H1 (cell line): ENCODE data around the gene TMEM225B. TPM values are rescaled to one million over a fixed set of nuclear protein-coding genes. Genes with fewer than 3 reads are reported as not detected.
A peak's percentile ranks its signal among the peaks of the same experiment; 100 is the strongest.

Source experiments
- CTCF ChIA-PET: fragments of 300-600 bp; sonication (Branson Sonifier 250); formaldehyde crosslinking; loops from one replicate; lab custom pipeline; 2021; ENCODE audit not compliant: partially characterized antibody; lab: Charles Lee
- POLR2A ChIA-PET: fragments of 300-600 bp; sonication (Branson Sonifier 250); formaldehyde crosslinking; loops from one replicate; lab custom pipeline; 2021; ENCODE audit warnings: inconsistent platforms; ENCODE audit not compliant: partially characterized antibody; lab: Charles Lee
- DNase-seq, 2 experiments: peaks; one replicate each; pipeline versions ENCODE4 v3.0.0 to v3.0.0-alpha.2; 2010 to 2022; ENCODE audit warnings: low spot score in 2 of 2, low read depth in 1 of 2, mixed read lengths in 1 of 2
- FAIRE-seq: peaks from 2 replicates; lab custom pipeline; 2011; peaks lifted over from hg19 to GRCh38; lab: Jason Lieb, UNC
- H2AFZ ChIP-seq: 2 replicates; pipeline ENCODE4 v1.8.1; 2012; ENCODE audit warnings: low read length, inconsistent platforms
- H2AK5ac ChIP-seq: 2 replicates; pipeline ENCODE4 v1.6.1; 2013; ENCODE audit warnings: low read depth, low read length
- H2BK120ac ChIP-seq: replicated peaks from 2 replicates; pipeline ENCODE3; 2013; ENCODE audit warnings: low read depth, low read length, inconsistent platforms
- H2BK12ac ChIP-seq: 2 replicates; pipeline ENCODE4 v1.6.1; 2013; ENCODE audit warnings: low read depth, low read length
- H2BK15ac ChIP-seq: 2 replicates; pipeline ENCODE4 v1.6.1; 2013; ENCODE audit warnings: low read length
- H2BK20ac ChIP-seq: 2 replicates; pipeline ENCODE4 v1.6.1; 2013; ENCODE audit warnings: low read length
- H2BK5ac ChIP-seq: 2 replicates; pipeline ENCODE4 v1.6.1; 2013; ENCODE audit warnings: low read depth, low read length
- H3K14ac ChIP-seq: 2 replicates; pipeline ENCODE4 v1.6.1; 2013; ENCODE audit warnings: inconsistent platforms; ENCODE audit not compliant: insufficient read length
- H3K18ac ChIP-seq: 2 replicates; pipeline ENCODE4 v1.6.1; 2013; ENCODE audit warnings: low read length; ENCODE audit errors: extremely low read depth
- H3K23ac ChIP-seq: 2 replicates; pipeline ENCODE4 v1.6.1; 2013; ENCODE audit warnings: inconsistent platforms; ENCODE audit not compliant: insufficient read length
- H3K23me2 ChIP-seq: 2 replicates; pipeline ENCODE4 v1.6.1; 2013; ENCODE audit warnings: low read depth, low read length
- H3K27ac ChIP-seq: 2 replicates; pipeline ENCODE4 v1.6.1; 2011; ENCODE audit warnings: low read depth, low read length, inconsistent platforms
- H3K27me3 ChIP-seq, 4 experiments: replicated peaks in 1 of 4; 1 replicate in 1 of 4; 2 replicates in 3 of 4; pipeline versions ENCODE4 v1.6.1 to v1.8.1; 2011 to 2013; ENCODE audit warnings: low read length in 3 of 4, mild to moderate bottlenecking in 3 of 4, inconsistent platforms in 2 of 4, mixed read lengths in 2 of 4, moderate library complexity in 1 of 4; ENCODE audit not compliant: control insufficient read depth in 3 of 4, insufficient read depth in 3 of 4; ENCODE audit errors: extremely low read depth in 1 of 4
- H3K36me3 ChIP-seq, 4 experiments: 2 replicates each; pipeline versions ENCODE4 v1.6.1 to v1.8.1; 2011 to 2013; ENCODE audit warnings: mild to moderate bottlenecking in 4 of 4, low read length in 3 of 4, moderate library complexity in 2 of 4, control low read depth in 1 of 4, inconsistent platforms in 1 of 4; ENCODE audit not compliant: insufficient read depth in 4 of 4, control insufficient read depth in 2 of 4
- H3K4ac ChIP-seq: replicated peaks from 2 replicates; pipeline ENCODE3; 2013; ENCODE audit warnings: low read length, low read depth, mixed read lengths, inconsistent platforms; ENCODE audit not compliant: insufficient read length
- H3K4me1 ChIP-seq, 4 experiments: replicated peaks in 1 of 4; 1 replicate in 1 of 4; 2 replicates in 3 of 4; pipeline versions ENCODE4 v1.6.1 to v1.8.1; 2011 to 2013; ENCODE audit warnings: low read length in 3 of 4, inconsistent platforms in 2 of 4, mixed read lengths in 1 of 4; ENCODE audit not compliant: insufficient read depth in 4 of 4, control insufficient read depth in 3 of 4
- H3K4me2 ChIP-seq, 2 experiments: 2 replicates each; pipeline versions ENCODE4 v1.6.1 to v1.8.1; 2011 to 2013; ENCODE audit warnings: low read depth in 2 of 2, low read length in 2 of 2, control low read depth in 1 of 2, inconsistent platforms in 1 of 2, mild to moderate bottlenecking in 1 of 2; ENCODE audit not compliant: insufficient read depth in 1 of 2
- H3K4me3 ChIP-seq, 4 experiments: fragments of 200-600, 300-600 bp in 1 of 4; sonication (generic), shearing (Covaris generic), sonication (Bioruptor Twin) in 1 of 4; 2 replicates each; pipeline versions ENCODE4 v1.5.1 to v1.8.1; 2011 to 2016; ENCODE audit warnings: low read length in 4 of 4, low read depth in 3 of 4, control low read depth in 2 of 4, inconsistent platforms in 2 of 4, mild to moderate bottlenecking in 2 of 4, mixed read lengths in 1 of 4, moderate library complexity in 1 of 4; ENCODE audit not compliant: insufficient read depth in 2 of 4; ENCODE audit errors: extremely low read depth in 1 of 4
- H3K56ac ChIP-seq: replicated peaks from 2 replicates; pipeline ENCODE3; 2013; ENCODE audit warnings: low read depth, mild to moderate bottlenecking, mixed read lengths, low read length, inconsistent platforms; ENCODE audit not compliant: insufficient read length
- H3K79me1 ChIP-seq: 2 replicates; pipeline ENCODE4 v1.6.1; 2013; ENCODE audit warnings: low read depth, low read length, control low read depth
- H3K79me2 ChIP-seq, 2 experiments: 2 replicates each; pipeline versions ENCODE4 v1.6.1 to v1.8.1; 2012 to 2013; ENCODE audit warnings: low read length in 2 of 2, mild to moderate bottlenecking in 2 of 2, inconsistent platforms in 1 of 2; ENCODE audit not compliant: insufficient read depth in 2 of 2, control insufficient read depth in 1 of 2
- H3K9ac ChIP-seq, 4 experiments: replicated peaks in 1 of 4; 1 replicate in 1 of 4; 2 replicates in 3 of 4; pipeline versions ENCODE4 v1.6.1 to v1.8.1; 2011 to 2013; ENCODE audit warnings: low read depth in 3 of 4, low read length in 3 of 4, control low read depth in 2 of 4, mild to moderate bottlenecking in 2 of 4, moderate library complexity in 2 of 4, inconsistent platforms in 1 of 4; ENCODE audit errors: extremely low read depth in 1 of 4
- H3K9me3 ChIP-seq, 2 experiments: 2 replicates each; pipeline versions ENCODE4 v1.6.1 to v1.8.1; 2012 to 2013; ENCODE audit warnings: mild to moderate bottlenecking in 2 of 2, moderate library complexity in 2 of 2, control low read depth in 1 of 2, inconsistent platforms in 1 of 2, low read depth in 1 of 2, low read length in 1 of 2, mixed read lengths in 1 of 2; ENCODE audit not compliant: insufficient read depth in 2 of 2
- H4K20me1 ChIP-seq, 2 experiments: replicated peaks in 1 of 2; 2 replicates each; pipeline versions ENCODE3 to v1.8.1; 2011 to 2013; ENCODE audit warnings: inconsistent platforms in 2 of 2, low read length in 2 of 2, mild to moderate bottlenecking in 1 of 2; ENCODE audit not compliant: insufficient read depth in 2 of 2, control insufficient read depth in 1 of 2
- H4K5ac ChIP-seq: 2 replicates; pipeline ENCODE4 v1.6.1; 2013; ENCODE audit warnings: low read length, low read depth, mixed read lengths, inconsistent platforms; ENCODE audit not compliant: insufficient read length
- H4K8ac ChIP-seq: 2 replicates; pipeline ENCODE4 v1.8.0; 2013; ENCODE audit warnings: mild to moderate bottlenecking, moderate library complexity, low read length, inconsistent platforms; ENCODE audit not compliant: insufficient read depth; ENCODE audit errors: extremely low read depth
- H4K91ac ChIP-seq: replicated peaks from 2 replicates; pipeline ENCODE3; 2013; ENCODE audit warnings: low read length, mixed read lengths, inconsistent platforms; ENCODE audit not compliant: insufficient read length
- CEBPB ChIP-seq: IDR thresholded peaks from 2 replicates; pipeline ENCODE4 v1.6.1; 2012; ENCODE audit warnings: low read depth, low read length
- EZH2 ChIP-seq: fragments of 200-600 bp; sonication (generic); IDR thresholded peaks from 2 replicates; pipeline ENCODE4 v1.7.1; 2012; ENCODE audit warnings: low read depth, mild to moderate bottlenecking, moderate library complexity, low read length, inconsistent platforms; ENCODE audit not compliant: severe bottlenecking
- GABPA ChIP-seq: IDR thresholded peaks from 2 replicates; pipeline ENCODE4 v1.6.1; 2011; ENCODE audit warnings: mild to moderate bottlenecking, low read length, moderate library complexity, borderline replicate concordance; ENCODE audit not compliant: insufficient read depth
- HDAC2 ChIP-seq, 2 experiments: fragments of 300-600 bp in 1 of 2; sonication (generic) in 1 of 2; IDR thresholded peaks; 2 replicates each; pipeline ENCODE4 v1.6.1; 2011 to 2012; ENCODE audit warnings: low read depth in 2 of 2, low read length in 2 of 2, mild to moderate bottlenecking in 2 of 2, moderate library complexity in 2 of 2, borderline replicate concordance in 1 of 2, inconsistent platforms in 1 of 2
- JUN ChIP-seq: IDR thresholded peaks from 2 replicates; pipeline ENCODE4 v1.6.1; 2011; ENCODE audit warnings: low read depth, mild to moderate bottlenecking, improper control_type of control experiment, low read length
- KDM5A ChIP-seq: fragments of 200-600 bp; IDR thresholded peaks from 2 replicates; pipeline ENCODE4 v1.7.1; 2012; ENCODE audit warnings: mild to moderate bottlenecking, low read length, inconsistent platforms, mixed read lengths
- MAX ChIP-seq: IDR thresholded peaks from 2 replicates; pipeline ENCODE4 v1.6.1; 2012; ENCODE audit warnings: inconsistent platforms
- NRF1 ChIP-seq: IDR thresholded peaks from 2 replicates; pipeline ENCODE4 v1.6.1; 2011; ENCODE audit warnings: mild to moderate bottlenecking, low read depth, low read length, improper control_type of control experiment
- RBBP5 ChIP-seq: IDR thresholded peaks from 2 replicates; pipeline ENCODE4 v1.7.1; 2012; ENCODE audit warnings: low read depth, mild to moderate bottlenecking, inconsistent platforms, low read length, moderate library complexity, borderline replicate concordance
- RFX5 ChIP-seq: IDR thresholded peaks from 2 replicates; pipeline ENCODE4 v1.6.1; 2011; ENCODE audit warnings: low read depth, low read length, improper control_type of control experiment, borderline replicate concordance
- TAF1 ChIP-seq: IDR thresholded peaks from 2 replicates; pipeline ENCODE4 v1.6.1; 2011; ENCODE audit warnings: mild to moderate bottlenecking, low read depth, low read length
- USF2 ChIP-seq: IDR thresholded peaks from 2 replicates; pipeline ENCODE4 v1.6.1; 2011; ENCODE audit warnings: low read length, improper control_type of control experiment
- WGBS, 2 experiments: shearing (Covaris generic) in 1 of 2; methylation state at CpG; one replicate each; pipeline versions ENCODE4 v1.1.6 to v1.1.7; 2013 to 2015; ENCODE audit warnings: low lambda C conversion rate in 2 of 2, mixed read lengths in 2 of 2, inconsistent platforms in 1 of 2, low coverage in 1 of 2, missing lambda C conversion rate in 1 of 2; ENCODE audit not compliant: insufficient replicate concordance in 2 of 2, insufficient coverage in 1 of 2, insufficient read length in 1 of 2; ENCODE audit errors: extremely low coverage in 1 of 2, missing lambda C conversion rate in 1 of 2; 5-methylcytosine and 5-hydroxymethylcytosine counted together
- polyA plus RNA-seq, 7 experiments: library from polyadenylated mRNA; depleted of rRNA in 3 of 7; stranded (reverse) in 5 of 7; unstranded in 2 of 7; fragments of >200 nt in 5 of 7; fragments of 200-250 nt in 2 of 7; gene quantifications; 1 replicate in 5 of 7; 2 replicates in 1 of 7; 4 replicates in 1 of 7; pipeline versions ENCODE4 v1.2.1 to v1.2.3, GENCODE V29; 2011 to 2013; ENCODE audit warnings: missing spikeins in 2 of 7, mixed read lengths in 2 of 7
- total RNA-seq: library from RNA; stranded (reverse); fragmentation: NEBNext Ultra II Directional; extraction: Animal tissue kit (Norgen Biotek cat#: 25700); gene quantifications from 2 replicates; pipeline ENCODE4 v1.2.1, GENCODE V29; 2021

TMEM225B gene
- total and polyA plus RNA-seq, 2 of the 8 experiments (the other 6 are each of a cell fraction or from before 2014, with no cell fraction given): 0.68 TPM; not detected in 1

- Histone ChIP-seq H3K4me1 (no peaks in the 10 kb centered on the region), H3K18ac (no peak overlapping the region), H3K23ac (no peak overlapping the region), H3K79me2 (peaks cover 0 to 8% of the 10 kb centered on the region in 2 experiments; a peak in 2 of 4 replicates), H3K9ac (peak overlapping the region; percentile 64 to 97 (median 90)), H3K56ac (no peak overlapping the region), H3K79me1 (no peaks in the 10 kb centered on the region; the same call in 1 of the 2 replicates), H3K14ac (no peak overlapping the region), H3K27me3 (no peaks in the 10 kb centered on the region), H2BK20ac (no peak overlapping the region), H2AFZ (peak overlapping the region; percentile 90; the same call in 1 of the 2 replicates), H2BK15ac (no peak overlapping the region), H2BK5ac (no peak overlapping the region), H3K9me3 (peaks cover 0 to 6% of the 10 kb centered on the region in 2 experiments; a peak in 2 of 4 replicates), H3K27ac (peak overlapping the region; percentile 83), H3K4ac (no peak overlapping the region), H4K20me1 (no peaks in the 10 kb centered on the region), H4K5ac (no peak overlapping the region), H4K8ac (peak overlapping the region; percentile 96), H3K4me2 (peak overlapping the region; percentile 44 to 85), H3K36me3 (peaks cover 2 to 26% (median 8%) of the 10 kb centered on the region in 4 experiments; a peak in 6 of 8 replicates), H2AK5ac (no peak overlapping the region), H2BK120ac (no peak overlapping the region), H3K4me3 (peak overlapping the region; percentile 94 to 98 (median 96)), H2BK12ac (no peak overlapping the region), H3K23me2 (peaks cover 2% of the 10 kb centered on the region; the same call in 1 of the 2 replicates), H4K91ac (no peak overlapping the region)
- WGBS, 2 experiments: 30% methylated on average over 15 of the region's 15 CpGs; no CpG with 5 or more reads in 1 of the 2 experiments
- ChIA-PET CTCF (no interaction called here), POLR2A (interaction anchor here (1.0 to 2.9 kb wide), 3 partner anchors 26 to 51 kb away, joined by 3 to 20 read pairs (median 8); partner anchors contain the start of genes ZKSCAN5 and ZNF394)
- FAIRE-seq: no peak
- no peak for DNase-seq
- TF ChIP-seq KDM5A: no peak
- no peak for TF ChIP-seq RBBP5
- no peak for TF ChIP-seq HDAC2 (IDR thresholded peaks at IDR 0.05; ENCODE audit: borderline replicate concordance in 1 of 2, low read depth in 2 of 2, low read length in 2 of 2)
- no peak for TF ChIP-seq USF2
- TF ChIP-seq NRF1: no peak
- TF ChIP-seq CEBPB: no peak
- TF ChIP-seq MAX: no peak
- no peak for TF ChIP-seq TAF1
- TF ChIP-seq GABPA: no peak
- no peak for TF ChIP-seq EZH2
- TF ChIP-seq JUN: no peak
- no peak for TF ChIP-seq RFX5
Observed at GRCh38 chr7:99551334-99551733, 46.7 kb upstream of the TMEM225B start.
